IgD-negative memory B cell (primary cell): ENCODE measurements around the gene INHBB. TPM values are rescaled to one million over a fixed set of nuclear protein-coding genes. Genes with fewer than 3 reads are reported as not detected.

Source experiments
- H3K27ac Mint-ChIP-seq, 3 donors: one replicate each; pipeline ENCODE4 v1.8.0; 2020 to 2022; ENCODE audit warnings: mild to moderate bottlenecking in 3 of 3, mixed read lengths in 3 of 3, moderate library complexity in 1 of 3
- H3K27me3 Mint-ChIP-seq: one replicate; pipeline ENCODE4 v1.8.0; 2021; ENCODE audit warnings: mixed read lengths
- H3K36me3 Mint-ChIP-seq: one replicate; pipeline ENCODE4 v1.8.0; 2020; ENCODE audit warnings: mild to moderate bottlenecking, mixed read lengths
- H3K4me1 Mint-ChIP-seq, 3 donors: one replicate each; pipeline ENCODE4 v1.8.0; 2020 to 2022; ENCODE audit warnings: mixed read lengths in 3 of 3, mild to moderate bottlenecking in 1 of 3
- H3K4me3 Mint-ChIP-seq, 4 donors: one replicate each; pipeline ENCODE4 v1.8.0; 2020 to 2022; ENCODE audit warnings: mild to moderate bottlenecking in 4 of 4, mixed read lengths in 4 of 4, moderate library complexity in 3 of 4
- H3K9me3 Mint-ChIP-seq, 3 donors: one replicate each; pipeline ENCODE4 v1.8.0; 2020 to 2021; ENCODE audit warnings: mixed read lengths in 3 of 3, mild to moderate bottlenecking in 1 of 3
- polyA plus RNA-seq: library from polyadenylated mRNA; unstranded; fragments of 300-500 nt; fragmentation: Illumina TruSeq; gene quantifications from one replicate; pipeline ENCODE4 v1.2.3, GENCODE V29; 2021

INHBB gene
- polyA plus RNA-seq, 1 donor from 2014 or later, result not detected

DNA sequence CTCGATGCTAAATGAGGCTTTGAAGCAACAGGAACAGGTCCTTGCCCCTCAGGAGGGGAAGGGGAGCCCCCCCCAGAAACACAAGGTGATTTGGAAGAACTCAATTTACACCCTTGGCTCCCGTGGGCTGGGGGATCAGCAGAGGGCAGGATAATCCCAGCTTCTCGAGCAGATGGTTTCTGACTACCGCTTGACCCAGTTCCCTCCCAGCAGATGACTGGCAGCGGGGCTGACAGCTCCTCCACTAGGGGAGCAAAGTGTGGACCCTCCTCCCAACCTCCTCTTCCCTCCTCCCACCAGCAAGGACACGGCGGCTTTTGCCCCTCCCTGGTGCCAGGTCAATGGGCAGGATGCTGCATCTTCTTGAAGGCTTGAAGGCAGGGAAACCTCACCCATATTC lies 3.5 kb upstream of the INHBB start:
- Mint-ChIP-seq H3K27ac (peak overlapping the region in 1 of 3 donors; percentile 67), H3K9me3 (no peaks in the 10 kb centered on the region), H3K27me3 (peaks cover 36% of the 10 kb centered on the region), H3K36me3 (no peaks in the 10 kb centered on the region), H3K4me3 (peak overlapping the region in 2 of 4 donors; percentile 25 to 69), H3K4me1 (peaks cover 9 to 15% (median 12%) of the 10 kb centered on the region in 3 donors)

DNA sequence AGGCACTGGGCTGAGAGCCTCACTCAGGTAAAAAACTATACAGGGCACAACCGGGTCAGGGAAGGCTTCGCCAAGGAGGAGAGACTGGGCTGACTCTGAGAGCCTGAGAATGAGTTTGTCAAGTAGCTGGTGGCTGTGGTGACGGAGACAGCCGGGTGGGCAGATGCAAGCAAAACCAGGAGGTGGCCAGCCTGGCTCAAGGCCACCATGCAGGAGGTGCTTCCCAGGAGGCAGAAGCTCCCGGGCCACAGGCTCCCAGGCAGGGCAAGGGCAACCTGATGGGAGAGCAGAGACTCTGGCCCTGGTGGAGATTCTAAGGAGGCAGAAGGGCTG lies 2.9 kb upstream of the INHBB start:
- Mint-ChIP-seq H3K9me3 (no peaks in the 10 kb centered on the region), H3K4me1 (peaks cover 9 to 17% (median 16%) of the 10 kb centered on the region in 3 donors), H3K36me3 (no peaks in the 10 kb centered on the region), H3K4me3 (peak overlapping the region in 3 of 4 donors; percentile 4 to 88 (median 70)), H3K27me3 (peaks cover 42% of the 10 kb centered on the region), H3K27ac (no peak overlapping the region)

GRCh38 chr2:120343433-120344105 lies 2.4 kb upstream of the INHBB start:
- Mint-ChIP-seq H3K4me1 (peaks cover 9 to 17% (median 16%) of the 10 kb centered on the region in 3 donors), H3K27ac (no peak overlapping the region), H3K27me3 (peaks cover 45% of the 10 kb centered on the region), H3K9me3 (no peaks in the 10 kb centered on the region), H3K4me3 (peak overlapping the region; percentile 59 to 94 (median 84)), H3K36me3 (no peaks in the 10 kb centered on the region)

DNA sequence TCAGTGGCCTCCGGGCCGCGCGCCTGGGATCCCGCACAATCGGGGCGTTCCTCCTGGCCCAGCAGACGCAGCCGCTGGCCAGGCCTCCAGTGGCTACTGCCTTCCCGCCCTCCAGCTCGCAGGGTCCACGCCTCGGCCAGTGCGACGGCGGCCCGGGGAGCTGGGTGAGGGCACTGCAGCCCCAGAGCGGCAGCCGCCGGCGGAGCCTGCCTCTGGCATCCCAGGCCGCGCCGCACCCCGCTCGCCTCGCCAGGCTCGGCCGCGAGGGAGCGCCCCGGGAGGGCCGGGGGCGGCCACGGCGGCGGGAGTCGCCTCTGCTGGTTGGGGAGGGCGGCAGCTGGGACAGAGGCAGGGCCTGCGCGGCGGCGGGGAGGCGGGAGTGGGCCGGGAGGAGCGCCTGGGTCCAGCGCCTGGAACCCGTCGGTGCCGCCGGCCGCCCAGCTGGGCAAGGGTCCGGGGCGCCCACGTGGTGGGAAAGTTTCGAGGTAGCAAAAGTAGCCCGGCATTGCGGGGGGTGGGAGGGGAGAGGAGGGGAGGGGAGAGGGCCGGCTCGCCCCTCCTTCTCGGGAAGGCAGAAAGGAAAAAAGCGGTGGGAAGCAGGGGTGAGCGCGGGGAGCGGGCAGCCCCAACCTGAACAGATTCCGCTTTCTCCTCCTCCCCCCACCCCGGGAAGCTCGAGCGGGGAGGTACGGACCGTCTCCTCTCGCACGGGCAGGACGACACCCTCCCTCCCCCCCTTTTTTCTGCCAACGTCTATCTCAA lies 1.5 kb upstream of the INHBB start:
- no peaks in the 10 kb centered on the region for H3K36me3 Mint-ChIP-seq
- H3K27me3 Mint-ChIP-seq, result peaks cover 46% of the 10 kb centered on the region
- H3K27ac Mint-ChIP-seq, result no peak overlapping the region
- H3K9me3 Mint-ChIP-seq, result no peaks in the 10 kb centered on the region
- peak overlapping the region in 3 of 4 donors; percentile 38 to 80 (median 72) for H3K4me3 Mint-ChIP-seq
- peaks cover 9 to 17% (median 16%) of the 10 kb centered on the region in 3 donors for H3K4me1 Mint-ChIP-seq

- Mint-ChIP-seq H3K4me3 (peak overlapping the region in 2 of 4 donors; percentile 38 to 72), H3K36me3 (no peaks in the 10 kb centered on the region), H3K4me1 (peaks cover 9 to 17% (median 16%) of the 10 kb centered on the region in 3 donors), H3K27ac (no peak overlapping the region), H3K9me3 (no peaks in the 10 kb centered on the region), H3K27me3 (peaks cover 47% of the 10 kb centered on the region)
Observed at GRCh38 chr2:120344976-120345581, 857 bp upstream of the INHBB start.

GRCh38 chr2:120345608-120346007 lies 328 bp upstream of the INHBB start:
- H3K27me3 Mint-ChIP-seq, result peaks cover 45% of the 10 kb centered on the region
- no peak overlapping the region for H3K27ac Mint-ChIP-seq
- peaks cover 9 to 17% (median 16%) of the 10 kb centered on the region in 3 donors for H3K4me1 Mint-ChIP-seq
- H3K4me3 Mint-ChIP-seq, result peak overlapping the region in 2 of 4 donors; percentile 54 to 68
- H3K9me3 Mint-ChIP-seq, result no peaks in the 10 kb centered on the region
- no peaks in the 10 kb centered on the region for H3K36me3 Mint-ChIP-seq

- Mint-ChIP-seq H3K36me3 (no peaks in the 10 kb centered on the region), H3K4me3 (peak overlapping the region; percentile 66 to 91 (median 82)), H3K27ac (peak overlapping the region in 1 of 3 donors; percentile 41), H3K9me3 (no peaks in the 10 kb centered on the region), H3K27me3 (peaks cover 48% of the 10 kb centered on the region), H3K4me1 (peaks cover 9 to 17% (median 16%) of the 10 kb centered on the region in 3 donors)
Observed at GRCh38 chr2:120346667-120347358, 877 bp downstream of the INHBB start.

DNA sequence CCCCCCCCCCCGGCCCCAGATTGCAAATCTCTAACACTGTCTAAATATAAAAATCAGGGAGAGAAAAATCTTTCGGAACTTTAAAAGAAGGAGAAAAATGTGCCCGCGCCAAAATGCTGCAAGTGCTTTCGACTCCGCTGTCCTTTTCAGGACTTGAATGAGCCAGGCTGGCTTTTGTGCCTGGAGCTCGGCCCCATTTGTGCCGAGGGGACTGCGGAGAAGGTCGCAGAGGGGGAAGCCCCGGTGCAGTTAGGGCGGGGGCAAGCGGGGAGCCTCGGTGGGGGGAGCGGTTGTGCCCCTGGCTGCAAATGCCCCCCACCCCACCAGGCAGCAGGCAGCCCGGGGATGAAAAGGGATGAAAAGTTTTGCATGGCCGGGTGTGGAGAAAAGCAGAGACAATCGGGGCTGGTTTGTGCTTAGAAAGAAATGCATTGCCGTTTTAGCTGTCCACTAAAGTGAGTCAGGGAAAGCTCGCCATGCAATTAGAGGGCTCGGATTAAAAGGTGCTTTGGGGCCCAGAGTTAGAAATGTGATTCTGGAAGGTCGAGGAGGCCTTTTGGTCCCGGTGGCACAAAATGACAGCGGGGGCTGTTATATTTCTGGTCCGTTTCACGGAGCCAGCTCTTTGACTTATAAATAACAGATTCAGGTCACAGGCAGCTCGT lies 1.6 kb downstream of the INHBB start:
- peak overlapping the region in 2 of 3 donors; percentile 39 to 41 for H3K27ac Mint-ChIP-seq
- H3K27me3 Mint-ChIP-seq, result peaks cover 48% of the 10 kb centered on the region

DNA sequence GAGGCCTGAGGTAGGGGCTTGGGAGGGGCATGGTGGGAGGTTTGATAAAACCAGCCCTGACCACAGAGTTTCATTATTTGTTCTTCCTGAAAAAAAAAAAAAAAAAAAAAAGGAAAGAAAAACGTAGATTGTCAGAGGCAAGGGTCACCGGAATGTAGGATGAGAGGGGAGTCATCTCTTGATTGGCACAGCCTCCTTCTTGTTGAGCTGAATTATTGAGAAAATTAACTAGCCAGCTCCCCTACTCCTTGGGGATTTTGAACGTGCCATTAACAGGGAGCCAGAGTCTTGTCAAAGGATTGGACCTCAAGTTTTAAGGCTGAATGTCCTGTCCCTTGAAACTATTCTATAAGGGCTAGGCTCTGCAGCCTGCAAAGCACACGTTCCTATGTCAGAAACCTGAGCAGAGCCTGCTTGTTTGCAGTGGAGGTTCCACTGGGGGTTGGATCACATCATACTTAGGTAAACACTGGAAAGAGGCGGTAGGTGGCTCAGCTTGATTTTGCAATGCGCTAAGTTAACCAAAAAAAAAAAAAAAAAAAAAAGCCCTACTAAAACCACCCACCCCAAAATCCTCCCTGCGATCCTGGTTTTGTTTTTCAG lies 2.3 kb downstream of the INHBB start:
- Mint-ChIP-seq H3K4me1 (peaks cover 9 to 12% (median 11%) of the 10 kb centered on the region in 3 donors), H3K27ac (no peak overlapping the region), H3K36me3 (no peaks in the 10 kb centered on the region), H3K4me3 (peak overlapping the region in 2 of 4 donors; percentile 66 to 68), H3K27me3 (peaks cover 41% of the 10 kb centered on the region), H3K9me3 (no peaks in the 10 kb centered on the region)

More for the DNA sequence above, 1.6 kb downstream of the INHBB start:
- Mint-ChIP-seq H3K4me1 (peaks cover 9 to 16% (median 15%) of the 10 kb centered on the region in 3 donors), H3K4me3 (peak overlapping the region; percentile 65 to 75 (median 68)), H3K36me3 (no peaks in the 10 kb centered on the region), H3K9me3 (no peaks in the 10 kb centered on the region)

DNA sequence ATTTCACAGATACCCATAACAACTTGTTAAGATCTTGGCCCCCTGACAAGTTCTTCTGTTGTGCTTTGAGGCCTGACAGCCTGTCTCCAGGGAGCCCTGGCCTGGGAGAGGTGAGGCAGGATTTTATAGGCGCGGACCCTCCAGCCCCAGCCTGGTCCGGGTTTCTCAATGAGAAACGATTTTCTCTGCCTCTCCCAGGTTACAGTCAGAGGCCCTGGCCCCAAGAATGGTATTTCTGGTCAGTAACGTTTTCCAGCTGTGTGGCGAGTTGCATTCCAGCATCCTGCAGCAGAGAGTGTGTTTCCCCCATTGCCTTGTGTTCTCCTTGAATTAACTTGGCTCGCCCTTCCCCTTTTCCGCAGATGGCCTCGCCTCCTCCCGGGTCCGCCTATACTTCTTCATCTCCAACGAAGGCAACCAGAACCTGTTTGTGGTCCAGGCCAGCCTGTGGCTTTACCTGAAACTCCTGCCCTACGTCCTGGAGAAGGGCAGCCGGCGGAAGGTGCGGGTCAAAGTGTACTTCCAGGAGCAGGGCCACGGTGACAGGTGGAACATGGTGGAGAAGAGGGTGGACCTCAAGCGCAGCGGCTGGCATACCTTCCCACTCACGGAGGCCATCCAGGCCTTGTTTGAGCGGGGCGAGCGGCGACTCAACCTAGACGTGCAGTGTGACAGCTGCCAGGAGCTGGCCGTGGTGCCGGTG lies 3.0 kb downstream of the INHBB start:
- no peak overlapping the region for H3K4me3 Mint-ChIP-seq
- peaks cover 35% of the 10 kb centered on the region for H3K27me3 Mint-ChIP-seq
- no peak overlapping the region for H3K27ac Mint-ChIP-seq
- H3K4me1 Mint-ChIP-seq, result peaks cover 5 to 11% (median 9%) of the 10 kb centered on the region in 3 donors
- no peaks in the 10 kb centered on the region for H3K9me3 Mint-ChIP-seq
- H3K36me3 Mint-ChIP-seq, result no peaks in the 10 kb centered on the region

- H3K27me3 Mint-ChIP-seq, result peaks cover 35% of the 10 kb centered on the region
- H3K36me3 Mint-ChIP-seq, result no peaks in the 10 kb centered on the region
- no peak overlapping the region for H3K4me3 Mint-ChIP-seq
- H3K27ac Mint-ChIP-seq, result no peak overlapping the region
- no peaks in the 10 kb centered on the region for H3K9me3 Mint-ChIP-seq
- peaks cover 5 to 11% (median 10%) of the 10 kb centered on the region in 3 donors for H3K4me1 Mint-ChIP-seq
Observed at GRCh38 chr2:120349440-120349921, 3.5 kb downstream of the INHBB start.

DNA sequence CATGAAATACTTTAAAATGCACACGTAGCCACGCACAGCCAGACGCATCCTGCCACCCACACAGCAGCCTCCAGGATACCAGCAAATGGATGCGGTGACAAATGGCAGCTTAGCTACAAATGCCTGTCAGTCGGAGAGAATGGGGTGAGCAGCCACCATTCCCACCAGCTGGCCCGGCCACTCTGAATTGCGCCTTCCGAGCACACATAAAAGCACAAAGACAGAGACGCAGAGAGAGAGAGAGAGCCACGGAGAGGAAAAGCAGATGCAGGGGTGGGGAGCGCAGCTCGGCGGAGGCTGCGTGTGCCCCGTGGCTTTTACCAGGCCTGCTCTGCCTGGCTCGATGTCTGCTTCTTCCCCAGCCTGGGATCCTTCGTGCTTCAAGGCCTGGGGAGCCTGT lies 4.1 kb downstream of the INHBB start:
- Mint-ChIP-seq H3K27ac (no peak overlapping the region), H3K4me1 (peaks cover 5 to 12% (median 11%) of the 10 kb centered on the region in 3 donors), H3K9me3 (no peaks in the 10 kb centered on the region), H3K4me3 (peak overlapping the region in 1 of 4 donors; percentile 60), H3K27me3 (peaks cover 35% of the 10 kb centered on the region), H3K36me3 (no peaks in the 10 kb centered on the region)

- Mint-ChIP-seq H3K36me3 (no peaks in the 10 kb centered on the region), H3K9me3 (no peaks in the 10 kb centered on the region), H3K4me1 (peaks cover 5 to 12% (median 11%) of the 10 kb centered on the region in 3 donors), H3K27me3 (peaks cover 35% of the 10 kb centered on the region), H3K4me3 (no peak overlapping the region), H3K27ac (no peak overlapping the region)
Observed at GRCh38 chr2:120350801-120351320, 4.9 kb downstream of the INHBB start.
